DMS114 treated with DMSO at 0.1 percent for 48 hours (cell line): ENCODE data around the gene EFEMP1.
"Not testable (repeated sequence)": the region's sequence is repeated elsewhere in the genome, so short reads cannot be mapped to it uniquely, and the experiment has no call there.

ENCODE experiments used
- DNase-seq: peaks from one replicate; lab custom pipeline; 2025; ENCODE audit not compliant: unreplicated experiment; lab: John Stamatoyannopoulos, UW

EFEMP1 gene

DNA sequence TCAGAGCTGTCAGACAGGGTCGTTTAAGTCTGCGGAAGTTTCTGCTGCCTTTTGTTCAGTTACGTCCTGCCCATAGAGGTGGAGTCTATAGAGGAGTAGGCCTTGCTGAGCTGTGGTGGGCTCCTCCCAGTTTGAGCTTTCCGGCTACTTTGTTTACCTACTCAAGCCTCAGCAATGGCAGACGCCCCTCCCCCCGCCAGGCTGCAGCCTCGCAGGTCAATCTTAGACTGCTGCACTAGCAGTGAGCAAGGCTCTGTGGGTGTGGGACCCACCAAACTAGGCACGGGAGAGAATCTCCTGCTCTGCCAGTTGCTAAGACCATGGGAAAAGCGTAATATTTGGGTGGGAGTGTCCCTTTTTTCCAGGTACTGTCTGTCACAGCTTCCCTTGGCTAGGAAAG, 86.5 kb downstream of the EFEMP1 start:
- DNase-seq = no peak

- DNase-seq = not testable (repeated sequence)
Observed at GRCh38 chr2:55831671-55832410, 91.7 kb downstream of the EFEMP1 start.

DNA sequence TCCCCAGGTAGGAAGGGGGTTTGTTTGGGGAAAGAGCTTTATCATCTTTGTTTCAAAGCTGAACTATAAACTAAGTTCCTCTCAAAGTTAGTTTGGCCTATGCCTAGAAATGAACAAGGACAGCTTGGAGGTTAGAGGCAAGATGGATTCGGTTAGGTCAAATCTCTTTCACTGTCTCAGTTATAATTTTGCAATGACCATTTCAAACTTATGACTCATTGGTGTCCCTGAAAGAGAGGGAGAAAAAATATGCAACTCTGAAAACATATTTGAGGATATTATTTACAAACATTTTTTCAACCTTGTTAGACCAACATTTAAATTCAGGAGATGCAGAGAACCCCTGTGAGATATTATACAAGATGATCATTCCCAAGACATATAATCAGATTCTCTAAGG, 95.7 kb downstream of the EFEMP1 start:
- DNase-seq = no peak

GRCh38 chr2:55827428-55827827, 96.2 kb downstream of the EFEMP1 start:
- DNase-seq = not testable (repeated sequence)

DNA sequence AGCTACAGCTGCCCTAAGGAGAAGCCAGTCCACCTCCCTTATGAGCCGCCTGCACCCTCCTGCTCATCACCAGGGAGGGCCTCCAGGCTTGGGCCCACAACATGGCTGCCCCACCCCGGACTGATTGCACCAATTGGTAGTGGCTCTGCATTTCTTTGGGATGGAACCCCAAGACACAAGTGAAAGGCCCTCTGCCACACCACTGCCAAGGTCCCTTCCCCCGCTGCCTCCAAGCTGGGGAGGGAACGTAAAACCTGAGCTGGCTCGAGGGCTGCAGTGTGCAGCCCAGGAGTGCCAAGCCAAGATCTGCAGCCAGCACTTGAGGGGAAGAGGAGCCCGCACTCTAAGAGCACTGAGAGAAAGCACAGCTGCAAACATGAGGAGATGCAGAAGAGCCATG, 97.3 kb downstream of the EFEMP1 start:
- DNase-seq = no peak

DNA sequence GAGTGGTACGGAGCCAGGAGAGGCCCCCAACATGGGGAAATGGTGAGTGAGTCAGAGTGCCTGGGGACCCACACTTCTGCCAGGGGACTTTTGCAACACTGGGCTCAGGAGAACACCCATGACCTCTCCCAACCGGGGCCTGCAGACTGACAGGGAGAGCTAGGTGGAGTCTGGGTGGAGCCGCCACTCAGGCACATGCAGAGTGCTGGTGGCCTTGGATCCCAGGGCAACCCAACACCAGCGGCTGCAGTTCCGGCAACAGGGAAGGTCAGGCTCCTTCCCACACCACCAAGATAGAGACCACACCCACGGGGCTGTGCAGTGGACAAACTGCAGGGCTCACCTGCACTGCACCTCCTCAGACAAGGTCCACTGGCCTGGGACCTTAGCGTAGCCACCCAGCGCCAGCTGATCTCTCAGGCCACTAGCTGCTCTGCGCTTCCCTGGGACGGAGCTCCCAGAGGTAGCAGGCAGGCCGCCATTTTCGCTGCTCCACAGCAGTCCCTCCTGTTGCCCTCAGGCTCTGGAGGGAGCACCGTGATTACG, 99.0 kb downstream of the EFEMP1 start:
- DNase-seq = no peak
